ENCODE results near the gene SPECC1L. TPM values are rescaled to one million over a fixed set of nuclear protein-coding genes. Genes with fewer than 3 reads are reported as not detected.

Gene SPECC1L
- total RNA-seq, 4 donors from 2014 or later = 50.4 to 125 (median 68.0) TPM

DNA sequence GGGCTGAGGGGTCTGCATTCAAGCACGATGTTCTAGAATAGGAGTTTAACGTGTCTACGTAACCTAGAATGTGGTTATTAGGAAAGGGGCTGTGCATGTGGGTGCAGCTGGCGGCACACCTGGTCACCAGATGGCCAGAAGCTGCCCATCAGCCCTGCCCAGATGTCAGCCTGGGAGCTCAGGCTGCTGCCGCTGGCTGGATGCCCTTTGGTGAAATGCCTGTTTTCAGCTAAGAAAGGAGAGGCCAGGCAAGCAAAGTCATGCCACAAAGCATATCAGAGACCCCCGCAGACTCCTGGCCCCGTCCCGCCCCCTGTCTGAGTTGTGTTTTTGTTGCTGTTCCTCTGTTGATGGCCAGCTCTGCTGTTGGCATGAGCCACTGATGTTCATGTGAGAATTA lies 145.5 kb downstream of the SPECC1L start:
- no peaks in the 10 kb centered on the region for H3K9me3 ChIP-seq
- in situ Hi-C loops (cut with MboI; ENCODE audit: low pct_ligation_motif_present in 1 of 4, low pct_unique_long_range_greater_than_20kb in 1 of 4, low sequenced_read_pairs in 3 of 4) = loop anchor here in 2 of 4 donors (10.0 kb wide), 2 partner anchors 89 to 109 kb away; no protein-coding TSS in a partner anchor
- H3K4me1 ChIP-seq = no peaks in the 10 kb centered on the region
- TF ChIP-seq, protein P1, sequence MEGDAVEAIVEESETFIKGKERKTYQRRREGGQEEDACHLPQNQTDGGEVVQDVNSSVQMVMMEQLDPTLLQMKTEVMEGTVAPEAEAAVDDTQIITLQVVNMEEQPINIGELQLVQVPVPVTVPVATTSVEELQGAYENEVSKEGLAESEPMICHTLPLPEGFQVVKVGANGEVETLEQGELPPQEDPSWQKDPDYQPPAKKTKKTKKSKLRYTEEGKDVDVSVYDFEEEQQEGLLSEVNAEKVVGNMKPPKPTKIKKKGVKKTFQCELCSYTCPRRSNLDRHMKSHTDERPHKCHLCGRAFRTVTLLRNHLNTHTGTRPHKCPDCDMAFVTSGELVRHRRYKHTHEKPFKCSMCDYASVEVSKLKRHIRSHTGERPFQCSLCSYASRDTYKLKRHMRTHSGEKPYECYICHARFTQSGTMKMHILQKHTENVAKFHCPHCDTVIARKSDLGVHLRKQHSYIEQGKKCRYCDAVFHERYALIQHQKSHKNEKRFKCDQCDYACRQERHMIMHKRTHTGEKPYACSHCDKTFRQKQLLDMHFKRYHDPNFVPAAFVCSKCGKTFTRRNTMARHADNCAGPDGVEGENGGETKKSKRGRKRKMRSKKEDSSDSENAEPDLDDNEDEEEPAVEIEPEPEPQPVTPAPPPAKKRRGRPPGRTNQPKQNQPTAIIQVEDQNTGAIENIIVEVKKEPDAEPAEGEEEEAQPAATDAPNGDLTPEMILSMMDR (IDR thresholded peaks at IDR 0.05) = no peak
- TF ChIP-seq POLR2AphosphoS5 (IDR thresholded peaks at IDR 0.05) (no peak), POLR2A (IDR thresholded peaks at IDR 0.05) (no peak), EP300 (IDR thresholded peaks at IDR 0.05; ENCODE audit: low read depth) (no peak)
- no peaks in the 10 kb centered on the region for H3K27me3 ChIP-seq
- H3K27ac ChIP-seq = no peak overlapping the region
- H3K4me3 ChIP-seq = no peak overlapping the region
- intact Hi-C loops (cut with DNase I; ENCODE audit: low total_unique reads) = no loop called here
- peaks cover 0 to 21% (median 0%) of the 10 kb centered on the region in 4 donors for H3K36me3 ChIP-seq
- 93% methylated on average over 8 of the region's 8 CpGs; no CpG with 5 or more reads in 1 of the 2 donors for WGBS, 2 donors (ENCODE audit: low coverage in 1 of 2)
- DNase-seq = no peak

DNA sequence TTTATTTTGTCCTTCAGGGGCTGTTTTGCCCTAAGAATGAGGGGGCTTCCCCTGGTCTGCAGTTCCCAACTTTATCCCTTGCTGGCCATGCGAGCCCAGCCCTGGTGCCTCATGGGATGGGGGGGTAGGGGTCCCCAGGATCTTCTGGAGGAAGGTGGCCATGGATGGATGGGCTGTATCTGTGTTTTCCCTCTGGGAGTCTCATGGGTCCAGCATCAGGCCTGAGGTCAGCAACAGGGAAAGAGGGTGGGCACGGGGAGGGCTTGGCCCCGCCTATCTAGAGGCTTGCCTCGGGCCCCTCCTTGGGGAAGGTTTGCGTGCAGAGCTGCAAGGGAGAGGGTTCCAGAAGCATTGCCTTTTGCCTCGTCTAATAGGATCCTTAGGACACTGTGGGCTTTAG lies 146.0 kb downstream of the SPECC1L start:
- H3K36me3 ChIP-seq = peaks cover 0 to 21% (median 0%) of the 10 kb centered on the region in 4 donors
- no peak for DNase-seq
- TF ChIP-seq POLR2AphosphoS5 (IDR thresholded peaks at IDR 0.05) = no peak
- TF ChIP-seq, protein P1 (IDR thresholded peaks at IDR 0.05) = no peak
- no peak for TF ChIP-seq POLR2A (IDR thresholded peaks at IDR 0.05)
- TF ChIP-seq EP300 (IDR thresholded peaks at IDR 0.05; ENCODE audit: low read depth) = no peak
- H3K9me3 ChIP-seq = no peaks in the 10 kb centered on the region
- H3K27me3 ChIP-seq = no peaks in the 10 kb centered on the region
- H3K4me1 ChIP-seq = no peaks in the 10 kb centered on the region
- no peak overlapping the region for H3K4me3 ChIP-seq
- in situ Hi-C loops (cut with MboI; ENCODE audit: low pct_ligation_motif_present in 1 of 4, low pct_unique_long_range_greater_than_20kb in 1 of 4, low sequenced_read_pairs in 3 of 4) (loop anchor here in 2 of 4 donors (10.0 kb wide), 2 partner anchors 88 to 108 kb away; no protein-coding TSS in a partner anchor), intact Hi-C loops (cut with DNase I; ENCODE audit: low total_unique reads) (no loop called here)
- H3K27ac ChIP-seq = no peak overlapping the region
- WGBS, 2 donors (ENCODE audit: low coverage in 1 of 2) = 90% methylated on average over 6 of the region's 6 CpGs; no CpG with 5 or more reads in 1 of the 2 donors

DNA sequence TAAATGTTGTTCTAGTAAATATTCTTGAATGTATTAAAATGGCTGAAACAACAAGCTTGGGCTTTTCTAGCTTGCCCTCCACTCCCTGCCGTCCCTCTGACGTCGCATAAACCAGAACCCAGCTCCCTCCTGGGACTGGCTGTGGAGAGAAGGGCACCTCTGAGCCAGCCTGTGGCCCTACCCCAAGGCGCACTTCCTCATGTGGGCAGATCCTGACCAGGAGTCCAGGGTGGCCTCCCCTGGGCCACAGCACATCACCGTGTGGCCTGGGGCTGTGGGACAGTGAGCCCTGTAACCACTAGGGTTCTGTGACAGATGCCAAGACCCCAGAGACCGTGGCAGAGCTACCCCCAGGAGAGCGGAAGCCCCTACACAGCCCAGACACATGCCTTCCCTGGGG lies 146.6 kb downstream of the SPECC1L start:
- no peak for TF ChIP-seq POLR2A (IDR thresholded peaks at IDR 0.05)
- TF ChIP-seq, protein P1 (IDR thresholded peaks at IDR 0.05) = no peak
- TF ChIP-seq EP300 (IDR thresholded peaks at IDR 0.05; ENCODE audit: low read depth) = no peak
- TF ChIP-seq POLR2AphosphoS5 (IDR thresholded peaks at IDR 0.05) = no peak
- intact Hi-C loops (cut with DNase I; ENCODE audit: low total_unique reads) = no loop called here
- in situ Hi-C loops (cut with MboI; ENCODE audit: low pct_ligation_motif_present in 1 of 4, low pct_unique_long_range_greater_than_20kb in 1 of 4, low sequenced_read_pairs in 3 of 4) = loop anchor here in 2 of 4 donors (10.0 kb wide), 2 partner anchors 88 to 108 kb away; no protein-coding TSS in a partner anchor
- Histone ChIP-seq H3K9me3 (no peaks in the 10 kb centered on the region), H3K27ac (no peak overlapping the region), H3K4me3 (no peak overlapping the region), H3K4me1 (no peaks in the 10 kb centered on the region), H3K27me3 (no peaks in the 10 kb centered on the region), H3K36me3 (peaks cover 0 to 21% (median 0%) of the 10 kb centered on the region in 4 donors)
- 91 to 100% methylated on average over 1 to 7 of the region's 7 CpGs for WGBS, 2 donors (ENCODE audit: low coverage in 1 of 2)
- no peak for DNase-seq

DNA sequence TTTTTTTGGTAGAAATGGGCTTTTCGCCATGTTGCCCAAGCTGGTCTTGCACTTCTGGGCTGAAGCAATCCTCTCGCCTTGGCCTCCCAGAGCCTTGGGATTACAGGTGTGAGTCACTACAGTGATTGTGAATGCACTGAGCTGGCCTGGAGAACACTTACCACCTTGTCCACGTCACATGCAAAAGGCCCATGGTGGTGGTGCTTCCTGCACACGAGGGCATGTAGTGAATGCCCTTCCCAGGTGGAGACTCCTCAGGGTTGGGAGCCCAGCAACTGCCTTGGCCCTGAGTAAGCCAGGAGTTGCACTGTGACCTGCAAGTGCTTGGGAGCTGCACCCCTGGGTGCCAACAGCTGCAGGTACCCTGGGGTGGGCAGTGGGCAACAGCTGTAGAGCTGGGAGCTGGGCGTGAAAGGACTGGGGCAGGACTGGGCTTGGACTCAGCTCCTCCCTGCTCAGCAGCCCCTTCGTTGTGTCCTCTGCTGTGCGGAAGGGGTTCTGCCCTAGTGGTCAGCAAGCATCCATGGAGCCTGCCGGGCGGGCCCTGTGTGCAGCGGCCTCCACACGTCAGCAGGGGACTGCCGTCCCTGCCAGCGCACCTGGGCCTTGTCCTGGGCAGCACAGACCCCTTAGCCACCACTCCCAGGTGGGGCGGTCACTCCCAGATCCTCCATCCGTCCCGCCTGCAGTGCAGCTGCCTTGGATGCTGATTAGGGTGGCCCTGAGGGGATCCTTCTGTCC lies 147.4 kb downstream of the SPECC1L start:
- Histone ChIP-seq H3K27me3 (peaks cover 4% of the 10 kb centered on the region), H3K9me3 (no peaks in the 10 kb centered on the region), H3K4me1 (no peaks in the 10 kb centered on the region), H3K36me3 (peaks cover 0 to 21% (median 0%) of the 10 kb centered on the region in 4 donors), H3K4me3 (no peak overlapping the region), H3K27ac (no peak overlapping the region)
- no peak for TF ChIP-seq POLR2AphosphoS5 (IDR thresholded peaks at IDR 0.05)
- TF ChIP-seq, protein P1 (IDR thresholded peaks at IDR 0.05) = no peak
- no peak for TF ChIP-seq EP300 (IDR thresholded peaks at IDR 0.05; ENCODE audit: low read depth)
- TF ChIP-seq POLR2A (IDR thresholded peaks at IDR 0.05) = no peak
- 88% methylated on average over 15 of the region's 16 CpGs; no CpG with 5 or more reads in 1 of the 2 donors for WGBS, 2 donors (ENCODE audit: low coverage in 1 of 2)
- intact Hi-C loops (cut with DNase I; ENCODE audit: low total_unique reads) = no loop called here
- in situ Hi-C loops (cut with MboI; ENCODE audit: low pct_ligation_motif_present in 1 of 4, low pct_unique_long_range_greater_than_20kb in 1 of 4, low sequenced_read_pairs in 3 of 4) = loop anchor here in 2 of 4 donors (10.0 kb wide), 2 partner anchors 87 to 107 kb away; no protein-coding TSS in a partner anchor
- no peak for DNase-seq
